Adrenal gland (tissue), 12 donors: ENCODE data around the gene APBB2. TPM values are rescaled to one million over a fixed set of nuclear protein-coding genes. Genes with fewer than 3 reads are reported as not detected.

Experiments
- DNase-seq, 7 donors: peaks; one replicate each; pipeline ENCODE4 v3.0.0-alpha.2; 2019 to 2020
- H3K27ac ChIP-seq, 5 donors: fragments of 200-600 bp; sonication (generic) in 4 of 5; 1 replicate in 3 of 5; 2 replicates in 2 of 5; pipeline versions ENCODE4 v1.5.1 to v1.8.0; 2016 to 2020; ENCODE audit warnings: mild to moderate bottlenecking in 1 of 5
- H3K27me3 ChIP-seq: fragments of 200-600 bp; 2 replicates; pipeline ENCODE4 v1.8.0; 2021
- H3K36me3 ChIP-seq, 2 donors: fragments of 200-600 bp; replicated peaks in 1 of 2; 1 replicate in 1 of 2; 2 replicates in 1 of 2; pipeline versions ENCODE4 v1.5.1 to v1.8.0; 2018 to 2022
- H3K4me1 ChIP-seq, 2 donors: fragments of 200-600 bp; replicated peaks in 1 of 2; 1 replicate in 1 of 2; 2 replicates in 1 of 2; pipeline versions ENCODE4 v1.5.1 to v1.8.0; 2018 to 2021
- H3K4me3 ChIP-seq, 4 donors: fragments of 200-600 bp; sonication (generic) in 3 of 4; one replicate each; pipeline ENCODE4 v1.5.1; 2016 to 2018
- H3K9me3 ChIP-seq, 3 donors: fragments of 200-600 bp; sonication (generic) in 1 of 3; replicated peaks in 1 of 3; 1 replicate in 2 of 3; 2 replicates in 1 of 3; pipeline versions ENCODE4 v1.5.1 to v1.8.0; 2016 to 2021
- POLR2A ChIP-seq, 2 donors: fragments of 450-650 bp; IDR thresholded peaks; one replicate each; pipeline ENCODE4 v1.6.1; 2017; ENCODE audit warnings: antibody characterized with exemption in 2 of 2, mild to moderate bottlenecking in 2 of 2, moderate library complexity in 1 of 2
- WGBS, 4 donors: extraction: QIAGEN DNeasy Blood & Tissue Kit in 2 of 4; methylation state at CpG; one replicate each; pipeline versions ENCODE4 v1.1.5 to v1.1.7; 2013 to 2017; 5-methylcytosine and 5-hydroxymethylcytosine counted together
- intact Hi-C, 2 donors: fragments of 100-400 bp; cut with DNase I; formaldehyde crosslinking; loops; one replicate each; pipeline versions ENCODE4 v1.14.1 to v1.15.0; 2022 to 2023
- polyA plus RNA-seq, 3 donors: library from polyadenylated mRNA; stranded (reverse); fragments of 200-250 nt in 2 of 3; fragments of 350-450 nt in 1 of 3; fragmentation: Illumina TruSeq in 1 of 3; extraction: RNeasy Lipid Tissue Mini Kit (QIAGEN cat#74804) in 1 of 3; gene quantifications; one replicate each; pipeline ENCODE4 v1.2.3, GENCODE V29; 2013 to 2014
- total RNA-seq, 9 donors: library from RNA; depleted of rRNA in 4 of 9; stranded (reverse); fragments of >200 nt in 4 of 9; fragments of 120-200 nt in 1 of 9; fragmentation: NEBNext Ultra II Directional in 1 of 9; extraction: Animal tissue kit (Norgen Biotek cat#: 25700) in 1 of 9; gene quantifications; one replicate each; pipeline versions ENCODE4 v1.1.0 to v1.2.4, GENCODE V29; 2013 to 2023
- TF ChIP-seq, protein P1 (sequence below), 6 experiments: fragments of 450-650 bp in 4 of 6; fragments of 200-600 bp in 2 of 6; sonication (generic) in 1 of 6; IDR thresholded peaks; 1 replicate in 5 of 6; 2 replicates in 1 of 6; pipeline versions ENCODE4 v1.5.1 to v1.8.0; 2016 to 2021; ENCODE audit warnings: antibody characterized with exemption in 6 of 6, mild to moderate bottlenecking in 2 of 6, moderate library complexity in 1 of 6
- donor health status: healthy with polysubstance abuse.
- donor health status: Bipolar disorder and iron deficiency.
- donor health status: DM: yes; HTN: yes; CAD: no.
- donor health status: DM: no; HTN: no; CAD: no.
- donor health status: DM: no; HTN: no; CAD: no.
- donor health status: DM: yes; HTN: yes; CAD: no.

APBB2 gene
- total and polyA plus RNA-seq, 12 donors, result 12.4 to 135 (median 39.7) TPM

DNA sequence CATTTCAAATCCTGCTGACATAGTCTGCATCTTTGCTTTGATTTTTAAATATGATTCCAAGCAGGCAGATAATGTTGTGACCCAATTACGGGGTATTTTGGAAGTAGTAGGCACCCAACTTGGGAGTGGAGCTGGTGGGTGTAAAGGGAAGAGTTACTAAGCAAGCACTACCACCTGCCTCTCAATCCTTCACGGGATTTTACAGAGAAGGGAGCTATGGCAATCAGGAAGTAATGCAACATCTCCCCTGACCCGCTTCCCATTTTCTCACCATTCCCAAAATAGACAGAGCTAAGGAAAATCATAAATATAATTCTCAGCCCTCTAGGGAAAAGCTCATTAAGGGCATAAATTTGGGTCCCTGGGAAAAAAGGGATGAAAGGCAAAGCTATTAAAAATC is 9.2 kb downstream of the APBB2 start:
- 42 to 67% (median 63%) methylated on average over 3 of the region's 3 CpGs for WGBS, 4 donors
- Histone ChIP-seq H3K27ac (peak overlapping the region in 2 of 5 donors; percentile 2 to 59), H3K9me3 (no peaks in the 10 kb centered on the region), H3K27me3 (no peaks in the 10 kb centered on the region), H3K4me1 (peaks cover 0 to 30% of the 10 kb centered on the region in 2 donors), H3K4me3 (no peak overlapping the region), H3K36me3 (no peaks in the 10 kb centered on the region)
- intact Hi-C loops, result no loop called here
- TF ChIP-seq POLR2A (IDR thresholded peaks at IDR 0.05), result no peak
- TF ChIP-seq, protein P1, sequence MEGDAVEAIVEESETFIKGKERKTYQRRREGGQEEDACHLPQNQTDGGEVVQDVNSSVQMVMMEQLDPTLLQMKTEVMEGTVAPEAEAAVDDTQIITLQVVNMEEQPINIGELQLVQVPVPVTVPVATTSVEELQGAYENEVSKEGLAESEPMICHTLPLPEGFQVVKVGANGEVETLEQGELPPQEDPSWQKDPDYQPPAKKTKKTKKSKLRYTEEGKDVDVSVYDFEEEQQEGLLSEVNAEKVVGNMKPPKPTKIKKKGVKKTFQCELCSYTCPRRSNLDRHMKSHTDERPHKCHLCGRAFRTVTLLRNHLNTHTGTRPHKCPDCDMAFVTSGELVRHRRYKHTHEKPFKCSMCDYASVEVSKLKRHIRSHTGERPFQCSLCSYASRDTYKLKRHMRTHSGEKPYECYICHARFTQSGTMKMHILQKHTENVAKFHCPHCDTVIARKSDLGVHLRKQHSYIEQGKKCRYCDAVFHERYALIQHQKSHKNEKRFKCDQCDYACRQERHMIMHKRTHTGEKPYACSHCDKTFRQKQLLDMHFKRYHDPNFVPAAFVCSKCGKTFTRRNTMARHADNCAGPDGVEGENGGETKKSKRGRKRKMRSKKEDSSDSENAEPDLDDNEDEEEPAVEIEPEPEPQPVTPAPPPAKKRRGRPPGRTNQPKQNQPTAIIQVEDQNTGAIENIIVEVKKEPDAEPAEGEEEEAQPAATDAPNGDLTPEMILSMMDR (IDR thresholded peaks at IDR 0.05), result no peak
- no peak for DNase-seq

DNA sequence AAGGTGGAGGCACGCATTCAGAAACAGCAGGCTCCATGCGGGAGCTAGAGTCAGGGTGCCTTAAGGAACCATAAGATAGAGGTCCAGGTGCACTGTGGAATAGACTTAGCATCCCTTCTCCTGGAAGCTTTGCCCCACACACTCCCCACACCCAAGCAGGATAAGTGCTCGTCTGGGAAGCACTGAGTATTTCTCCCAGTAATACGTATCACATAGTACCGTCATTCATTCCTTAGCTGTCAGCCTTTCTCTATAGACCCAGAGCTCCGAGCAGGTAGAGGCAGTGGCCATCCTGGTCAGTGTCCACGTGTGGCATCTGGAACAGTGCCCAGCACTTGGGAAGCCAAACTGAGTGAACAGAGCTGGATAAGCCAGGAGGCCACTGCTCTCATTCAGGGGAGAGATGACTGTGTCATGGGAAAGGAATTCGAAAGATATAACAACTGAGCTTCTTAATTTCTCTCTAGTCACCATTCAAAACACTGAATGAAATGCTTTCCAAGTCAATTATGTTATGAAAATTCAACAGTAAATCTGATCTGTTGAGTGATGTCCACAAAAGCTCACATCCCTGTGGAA is 9.9 kb downstream of the APBB2 start:
- Histone ChIP-seq H3K27ac (peak overlapping the region in 2 of 5 donors; percentile 2 to 59), H3K4me3 (no peak overlapping the region), H3K36me3 (no peaks in the 10 kb centered on the region), H3K27me3 (no peaks in the 10 kb centered on the region), H3K4me1 (peaks cover 0 to 30% of the 10 kb centered on the region in 2 donors), H3K9me3 (no peaks in the 10 kb centered on the region)
- intact Hi-C loops, result no loop called here
- TF ChIP-seq POLR2A (IDR thresholded peaks at IDR 0.05), result no peak
- TF ChIP-seq, protein P1 (IDR thresholded peaks at IDR 0.05), result no peak
- WGBS, 4 donors, result 60 to 70% (median 62%) methylated on average over 8 of the region's 8 CpGs
- DNase-seq, result peak; percentile 36 to 85 (median 79)

DNA sequence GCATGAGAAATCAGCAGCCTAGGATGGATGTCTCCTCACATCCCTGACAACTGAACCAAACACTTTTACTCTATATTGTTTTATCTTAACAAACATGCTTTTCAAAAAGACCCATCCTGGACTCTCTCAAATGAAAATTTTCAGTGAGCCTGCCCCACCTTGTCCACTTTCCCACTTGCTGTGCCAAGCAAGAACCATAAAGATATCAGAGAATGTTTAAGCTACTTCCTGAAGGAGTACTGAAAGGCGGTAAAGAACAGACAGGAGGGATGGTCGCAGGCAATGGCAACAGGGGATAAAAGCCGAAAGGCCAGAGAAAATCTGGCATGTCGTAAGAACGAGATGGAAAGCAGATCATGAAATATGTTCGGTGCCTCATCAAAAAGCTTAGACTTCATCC is 10.5 kb downstream of the APBB2 start:
- intact Hi-C loops, result no loop called here

DNA sequence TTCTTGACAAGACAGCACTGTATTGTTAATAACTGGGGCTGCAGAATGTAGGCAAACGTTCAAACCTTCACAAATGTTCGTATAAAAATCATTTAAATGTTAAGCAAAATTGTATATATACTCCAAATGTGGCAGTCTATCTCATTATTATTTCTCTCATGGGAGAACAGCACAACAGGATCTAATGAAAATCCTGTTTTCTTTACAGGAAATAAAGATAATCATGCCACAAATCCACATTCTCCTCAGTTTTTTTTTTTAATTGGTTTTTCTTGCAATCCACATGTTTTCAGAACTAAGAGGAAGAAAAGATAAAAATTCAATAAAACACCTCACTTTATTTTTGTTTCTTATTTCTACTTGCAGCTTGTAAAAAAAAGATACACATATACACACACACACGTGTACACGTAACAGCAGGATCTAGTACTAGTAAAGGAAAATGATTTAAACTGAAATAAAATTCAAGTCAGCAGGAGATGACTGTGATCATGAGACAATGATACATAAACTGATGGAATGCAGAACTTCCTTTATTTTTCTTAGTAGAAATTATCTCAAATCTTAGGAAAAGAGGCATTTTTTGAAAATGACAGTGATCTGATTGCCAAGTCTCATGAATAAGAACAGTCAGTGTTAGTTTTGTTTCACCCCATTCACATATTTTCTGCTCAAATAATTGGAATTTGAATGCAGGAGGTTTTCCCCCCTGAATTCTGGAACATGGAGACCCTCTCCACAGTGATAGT is 11.3 kb downstream of the APBB2 start:
- intact Hi-C loops, result no loop called here
- TF ChIP-seq POLR2A (IDR thresholded peaks at IDR 0.05), result no peak
- TF ChIP-seq, protein P1 (IDR thresholded peaks at IDR 0.05), result no peak

More for the DNA sequence above, 10.5 kb downstream of the APBB2 start:
- no peaks in the 10 kb centered on the region for H3K36me3 ChIP-seq
- no peaks in the 10 kb centered on the region for H3K9me3 ChIP-seq
- no peaks in the 10 kb centered on the region for H3K27me3 ChIP-seq
- no peak overlapping the region for H3K4me3 ChIP-seq
- 84 to 93% (median 87%) methylated on average over 6 of the region's 6 CpGs for WGBS, 4 donors
- H3K4me1 ChIP-seq, result peaks cover 0 to 30% of the 10 kb centered on the region in 2 donors
- H3K27ac ChIP-seq, result peak overlapping the region in 2 of 5 donors; percentile 2 to 14
- DNase-seq, result no peak
- TF ChIP-seq, protein P1 (IDR thresholded peaks at IDR 0.05), result no peak
- no peak for TF ChIP-seq POLR2A (IDR thresholded peaks at IDR 0.05)

More for the DNA sequence above, 11.3 kb downstream of the APBB2 start:
- peaks cover 0 to 30% of the 10 kb centered on the region in 2 donors for H3K4me1 ChIP-seq
- peak overlapping the region in 1 of 5 donors; percentile 14 for H3K27ac ChIP-seq
- H3K9me3 ChIP-seq, result no peaks in the 10 kb centered on the region
- no peak overlapping the region for H3K4me3 ChIP-seq
- no peaks in the 10 kb centered on the region for H3K36me3 ChIP-seq
- H3K27me3 ChIP-seq, result no peaks in the 10 kb centered on the region
- DNase-seq, result no peak
- 54 to 75% (median 63%) methylated on average over 4 of the region's 4 CpGs for WGBS, 4 donors
